Measurements from ENCODE around the gene RAP1GAP2. TPM values are rescaled to one million over a fixed set of nuclear protein-coding genes. Genes with fewer than 3 reads are reported as not detected.

The RAP1GAP2 gene
- total RNA-seq, 4 donors from 2014 or later = 7.4 to 13.1 (median 10.7) TPM

DNA sequence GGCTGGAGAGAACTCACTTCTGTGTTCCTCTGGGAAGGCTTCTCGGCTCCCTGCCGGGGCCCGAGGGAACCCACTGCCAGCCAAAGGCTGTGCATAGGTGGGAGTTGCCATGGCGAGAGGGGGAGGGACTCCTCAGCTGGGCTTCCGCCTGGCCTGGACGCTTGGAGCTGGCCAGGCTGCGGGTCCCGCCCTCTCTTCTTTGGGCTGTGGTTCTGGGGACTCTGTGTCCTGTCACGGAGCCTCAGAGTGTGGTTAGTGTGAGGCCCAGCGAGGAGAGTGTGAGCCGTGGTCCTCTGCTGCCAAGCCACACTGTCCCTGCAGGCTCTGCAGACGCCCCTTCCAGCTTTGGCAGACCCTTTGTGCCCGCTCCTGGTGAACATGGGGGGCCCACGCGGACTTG lies 144.1 kb downstream of the RAP1GAP2 start:
- no peak overlapping the region for H3K4me3 ChIP-seq
- no peak for DNase-seq (ENCODE audit: extremely low spot score)
- 60% methylated on average over 1 of the region's 15 CpGs for WGBS

GRCh38 chr17:2943981-2944380 lies 147.7 kb downstream of the RAP1GAP2 start:
- no peak for DNase-seq (ENCODE audit: extremely low spot score)
- H3K4me3 ChIP-seq = no peak overlapping the region
- H3K27me3 ChIP-seq = no peaks in the 10 kb centered on the region
- H3K36me3 ChIP-seq = no peaks in the 10 kb centered on the region
- no peak overlapping the region for H3K27ac ChIP-seq (replicated peaks in 1 of 4)
- intact Hi-C loops (cut with DNase I) = no loop called here
- H3K9me3 ChIP-seq = no peaks in the 10 kb centered on the region
- TF ChIP-seq EP300 (IDR thresholded peaks at IDR 0.05) (no peak), POLR2A (IDR thresholded peaks at IDR 0.05; ENCODE audit: low read depth) (no peak), POLR2AphosphoS5 (IDR thresholded peaks at IDR 0.05) (no peak)
- TF ChIP-seq, protein P1, sequence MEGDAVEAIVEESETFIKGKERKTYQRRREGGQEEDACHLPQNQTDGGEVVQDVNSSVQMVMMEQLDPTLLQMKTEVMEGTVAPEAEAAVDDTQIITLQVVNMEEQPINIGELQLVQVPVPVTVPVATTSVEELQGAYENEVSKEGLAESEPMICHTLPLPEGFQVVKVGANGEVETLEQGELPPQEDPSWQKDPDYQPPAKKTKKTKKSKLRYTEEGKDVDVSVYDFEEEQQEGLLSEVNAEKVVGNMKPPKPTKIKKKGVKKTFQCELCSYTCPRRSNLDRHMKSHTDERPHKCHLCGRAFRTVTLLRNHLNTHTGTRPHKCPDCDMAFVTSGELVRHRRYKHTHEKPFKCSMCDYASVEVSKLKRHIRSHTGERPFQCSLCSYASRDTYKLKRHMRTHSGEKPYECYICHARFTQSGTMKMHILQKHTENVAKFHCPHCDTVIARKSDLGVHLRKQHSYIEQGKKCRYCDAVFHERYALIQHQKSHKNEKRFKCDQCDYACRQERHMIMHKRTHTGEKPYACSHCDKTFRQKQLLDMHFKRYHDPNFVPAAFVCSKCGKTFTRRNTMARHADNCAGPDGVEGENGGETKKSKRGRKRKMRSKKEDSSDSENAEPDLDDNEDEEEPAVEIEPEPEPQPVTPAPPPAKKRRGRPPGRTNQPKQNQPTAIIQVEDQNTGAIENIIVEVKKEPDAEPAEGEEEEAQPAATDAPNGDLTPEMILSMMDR (IDR thresholded peaks at IDR 0.05) = no peak
- WGBS = 80% methylated on average over 11 of the region's 11 CpGs
- H3K4me1 ChIP-seq = peaks cover 0 to 12% (median 10%) of the 10 kb centered on the region in 4 donors

More for the DNA sequence above, 144.1 kb downstream of the RAP1GAP2 start:
- intact Hi-C loops (cut with DNase I) = no loop called here
- Histone ChIP-seq H3K9me3 (no peaks in the 10 kb centered on the region), H3K36me3 (no peaks in the 10 kb centered on the region), H3K4me1 (peaks cover 0 to 12% (median 10%) of the 10 kb centered on the region in 4 donors), H3K27ac (replicated peaks in 1 of 4) (no peak overlapping the region), H3K27me3 (no peaks in the 10 kb centered on the region)
- no peak for TF ChIP-seq POLR2A (IDR thresholded peaks at IDR 0.05; ENCODE audit: low read depth)
- TF ChIP-seq, protein P1 (IDR thresholded peaks at IDR 0.05) = no peak
- TF ChIP-seq POLR2AphosphoS5 (IDR thresholded peaks at IDR 0.05) = peak in 1 of 2 donors; percentile 9
- no peak for TF ChIP-seq EP300 (IDR thresholded peaks at IDR 0.05)

- Histone ChIP-seq H3K36me3 (no peaks in the 10 kb centered on the region), H3K9me3 (no peaks in the 10 kb centered on the region), H3K4me3 (no peak overlapping the region), H3K27me3 (no peaks in the 10 kb centered on the region), H3K27ac (replicated peaks in 1 of 4) (no peak overlapping the region), H3K4me1 (peaks cover 0 to 5% (median 2%) of the 10 kb centered on the region in 4 donors)
- intact Hi-C loops (cut with DNase I) = no loop called here
- DNase-seq (ENCODE audit: extremely low spot score) = no peak
- WGBS = 57% methylated on average over 2 of the region's 2 CpGs
- no peak for TF ChIP-seq POLR2A (IDR thresholded peaks at IDR 0.05; ENCODE audit: low read depth)
- no peak for TF ChIP-seq POLR2AphosphoS5 (IDR thresholded peaks at IDR 0.05)
- TF ChIP-seq EP300 (IDR thresholded peaks at IDR 0.05) = no peak
- TF ChIP-seq, protein P1 (IDR thresholded peaks at IDR 0.05) = no peak
Observed at GRCh38 chr17:2945299-2945698, 149.1 kb downstream of the RAP1GAP2 start.

DNA sequence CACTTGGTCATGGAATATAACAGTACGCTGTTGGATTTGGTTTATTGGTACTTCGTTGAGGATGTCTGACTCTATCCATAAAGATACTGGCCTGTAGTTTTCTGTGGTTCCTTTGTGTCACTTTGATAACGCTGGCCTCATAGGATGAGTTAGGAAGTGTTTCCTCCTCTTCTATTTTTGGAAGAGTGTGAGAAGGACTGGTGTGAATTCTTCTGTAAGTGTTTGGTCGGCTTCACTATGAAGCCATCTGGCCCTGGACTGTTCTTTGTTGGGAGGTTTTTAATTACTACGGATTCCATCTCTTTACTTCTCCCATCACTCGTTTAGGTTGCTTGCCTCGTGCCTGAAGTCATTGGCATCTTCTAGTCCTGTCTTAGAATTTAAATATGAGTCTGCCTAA lies 149.9 kb downstream of the RAP1GAP2 start:
- Histone ChIP-seq H3K9me3 (no peaks in the 10 kb centered on the region), H3K27me3 (no peaks in the 10 kb centered on the region), H3K4me3 (no peak overlapping the region), H3K4me1 (no peaks in the 10 kb centered on the region), H3K36me3 (no peaks in the 10 kb centered on the region), H3K27ac (replicated peaks in 1 of 4) (no peak overlapping the region)
- 84% methylated on average over 7 of the region's 7 CpGs for WGBS
- no peak for DNase-seq (ENCODE audit: extremely low spot score)
- no peak for TF ChIP-seq POLR2AphosphoS5 (IDR thresholded peaks at IDR 0.05)
- no peak for TF ChIP-seq POLR2A (IDR thresholded peaks at IDR 0.05; ENCODE audit: low read depth)
- no peak for TF ChIP-seq EP300 (IDR thresholded peaks at IDR 0.05)
- TF ChIP-seq, protein P1 (IDR thresholded peaks at IDR 0.05) = no peak
- intact Hi-C loops (cut with DNase I) = no loop called here

GRCh38 chr17:2947588-2947950 lies 151.3 kb downstream of the RAP1GAP2 start:
- WGBS = 86% methylated on average over 15 of the region's 15 CpGs
- no peak for DNase-seq (ENCODE audit: extremely low spot score)
- H3K36me3 ChIP-seq = no peaks in the 10 kb centered on the region
- no peaks in the 10 kb centered on the region for H3K9me3 ChIP-seq
- no peak for TF ChIP-seq POLR2AphosphoS5 (IDR thresholded peaks at IDR 0.05)
- TF ChIP-seq, protein P1 (IDR thresholded peaks at IDR 0.05) = no peak
- H3K27ac ChIP-seq (replicated peaks in 1 of 4) = no peak overlapping the region
- intact Hi-C loops (cut with DNase I) = no loop called here
- H3K4me3 ChIP-seq = no peak overlapping the region
- H3K4me1 ChIP-seq = no peaks in the 10 kb centered on the region
- H3K27me3 ChIP-seq = no peaks in the 10 kb centered on the region

Measured in esophagus muscularis mucosa (tissue), 4 donors.